Erythroblast (primary cell): ENCODE results near the gene ARHGEF10L.

Source experiments
- GATA1 ChIP-seq: IDR thresholded peaks from 2 replicates; pipeline ENCODE4 v1.6.1; 2011; ENCODE audit warnings: low read depth, mild to moderate bottlenecking, control low read depth, low read length, moderate library complexity
- POLR2A ChIP-seq: IDR thresholded peaks from 2 replicates; pipeline ENCODE4 v1.6.1; 2011; ENCODE audit warnings: mild to moderate bottlenecking, low read length

- no peak for TF ChIP-seq POLR2A
- TF ChIP-seq GATA1, result no peak
These were observed 23.6 kb upstream of the ARHGEF10L start for GRCh38 chr1:17515902-17516301.
